Activated naive CD4-positive, alpha-beta T cell treated with Interleukin-2 at 50 U/mL for 16 hours (primary cell): Measurements from ENCODE around the gene NRBF2.
"Not testable (repeated sequence)": the region's sequence is repeated elsewhere in the genome, so short reads cannot be mapped to it uniquely, and the experiment has no call there.

Source experiments
- DNase-seq: peaks from one replicate; pipeline ENCODE4 v3.0.0-alpha.2; 2020

Gene NRBF2

DNA sequence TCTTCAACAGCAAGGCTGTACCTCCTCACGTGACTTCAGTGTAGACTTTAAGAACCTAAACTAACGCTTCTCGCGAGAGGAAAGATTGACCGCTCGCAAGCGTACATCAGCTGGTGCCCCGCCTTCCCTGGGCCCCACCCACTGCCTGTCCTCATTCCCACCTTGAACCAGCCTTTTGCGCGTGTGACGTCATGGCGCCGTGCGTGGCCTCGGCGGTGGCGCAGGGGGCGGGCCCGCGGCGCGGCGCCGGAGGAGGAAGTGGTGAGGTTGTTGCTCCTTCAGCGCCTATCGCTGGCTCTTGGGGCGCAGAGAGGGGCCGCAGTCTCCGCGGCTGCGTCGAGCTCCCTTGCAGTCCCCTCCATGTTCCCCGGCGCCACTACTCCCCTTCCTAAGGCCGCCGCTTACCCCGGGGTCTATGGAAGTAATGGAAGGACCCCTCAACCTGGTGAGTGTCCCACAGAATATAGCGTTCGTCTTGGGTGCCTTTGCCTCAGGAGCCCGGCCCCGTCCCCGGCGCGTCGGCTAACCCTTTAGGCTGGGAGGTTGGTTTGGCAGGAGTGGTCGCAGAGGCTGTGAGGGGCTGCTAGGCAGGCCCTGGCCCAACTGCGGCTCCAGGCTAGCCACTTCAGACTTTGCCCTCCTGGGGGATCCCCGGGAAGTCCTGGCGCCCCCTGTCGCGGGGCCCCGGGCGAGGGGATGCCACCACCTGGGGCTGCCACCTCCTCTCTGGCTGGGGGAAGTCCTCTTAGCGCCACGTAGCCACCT is at the start of gene NRBF2:
Gene NRBF2 (plus strand): TSS at position 273 of the 765 bp plus-strand sequence. CDS start 143 bp downstream, at position 416.
- peak; percentile 96 for DNase-seq

DNA sequence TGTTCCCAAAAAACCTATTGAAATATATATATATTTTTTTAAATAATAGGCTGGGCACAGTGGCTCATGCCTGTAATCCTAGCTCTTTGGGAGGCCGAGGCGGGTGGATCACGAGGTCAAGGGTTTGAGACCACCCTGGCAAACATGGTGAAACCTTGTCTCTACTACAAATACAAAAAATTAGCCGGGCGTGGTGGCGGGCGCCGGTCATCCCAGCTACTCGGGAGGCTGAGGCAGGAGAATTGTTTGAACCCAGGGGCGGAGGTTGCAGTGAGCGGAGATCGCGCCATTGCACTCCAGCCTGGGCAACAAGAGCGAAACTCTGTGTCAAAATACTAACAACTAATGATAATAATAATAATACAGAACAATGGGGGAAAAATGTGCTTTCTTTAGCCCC is 49.7 kb upstream of the NRBF2 start:
- DNase-seq, result not testable (repeated sequence)

DNA sequence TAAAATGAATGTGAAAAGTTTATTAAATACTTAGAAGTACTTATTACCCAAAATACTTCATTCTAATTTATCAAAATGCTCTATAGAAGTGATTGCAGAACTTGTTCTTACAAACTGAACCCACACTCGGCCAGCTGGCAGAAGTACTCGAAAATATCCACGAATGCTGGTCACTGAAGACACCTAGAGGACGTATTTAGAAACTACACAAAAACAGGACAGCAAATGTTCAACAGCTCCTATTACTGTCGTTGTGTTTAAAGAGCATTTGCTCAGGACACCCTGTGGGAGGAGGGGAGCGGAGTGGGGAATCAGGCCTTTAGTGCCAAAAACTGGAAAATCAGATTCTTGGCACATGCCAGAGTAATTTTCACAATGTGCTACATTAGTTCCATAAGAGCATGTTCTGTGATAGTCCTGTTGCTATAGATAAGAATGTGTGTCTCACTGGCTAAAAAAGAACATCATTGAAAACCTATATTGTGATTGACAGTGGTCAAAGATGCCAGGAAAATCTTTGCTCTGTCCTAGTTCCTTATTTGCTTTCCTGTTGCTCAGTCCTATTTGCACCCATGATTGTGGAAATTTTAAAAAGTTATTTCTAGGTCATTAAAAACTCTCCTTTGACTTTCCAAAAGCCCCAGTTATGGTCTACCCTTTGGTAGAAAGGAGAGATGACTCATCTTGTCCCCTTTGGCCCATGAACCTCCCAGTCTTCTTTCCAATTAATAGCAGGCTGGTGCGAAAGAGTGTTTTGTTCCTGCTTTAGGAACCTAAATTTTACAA is 49.0 kb upstream of the NRBF2 start:
- DNase-seq, result peak; percentile 40

DNA sequence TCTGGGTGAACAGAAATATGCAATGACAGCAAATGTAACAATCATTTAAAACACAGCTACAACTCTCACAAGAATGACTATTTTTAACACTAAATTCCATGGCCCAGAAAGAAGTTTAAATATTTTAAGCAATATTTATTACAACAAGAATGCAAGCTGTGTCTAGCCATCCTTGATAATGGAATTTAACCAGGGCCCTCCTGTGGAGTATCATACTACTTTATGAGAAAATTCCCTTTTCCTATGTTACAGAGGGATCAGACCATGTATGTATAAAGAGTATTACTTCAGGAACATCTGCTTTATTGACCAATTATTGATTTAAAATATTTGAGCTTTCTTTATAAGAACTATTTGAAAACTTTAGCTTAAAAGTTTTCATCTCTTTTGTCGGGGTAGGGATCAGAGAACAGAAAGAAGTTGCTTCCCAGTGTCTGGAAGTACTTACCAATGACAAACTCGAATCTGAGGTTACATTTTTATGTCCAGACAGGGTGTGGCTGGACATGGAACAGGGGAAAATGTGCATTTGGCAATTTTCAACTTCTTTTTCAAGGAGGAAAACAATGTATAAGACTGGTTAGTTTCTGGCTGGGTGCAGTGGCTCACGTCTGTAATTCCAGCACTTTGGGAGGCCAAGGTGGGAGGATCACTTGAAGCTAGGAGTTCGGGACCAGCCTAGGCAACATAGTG is 48.3 kb upstream of the NRBF2 start:
- DNase-seq, result no peak

- no peak for DNase-seq
Observed at GRCh38 chr10:63093227-63093626, 39.9 kb upstream of the NRBF2 start.

- no peak for DNase-seq
Observed at GRCh38 chr10:63094405-63094804, 38.7 kb upstream of the NRBF2 start.

- no peak for DNase-seq
Observed at GRCh38 chr10:63094881-63095280, 38.2 kb upstream of the NRBF2 start.

DNA sequence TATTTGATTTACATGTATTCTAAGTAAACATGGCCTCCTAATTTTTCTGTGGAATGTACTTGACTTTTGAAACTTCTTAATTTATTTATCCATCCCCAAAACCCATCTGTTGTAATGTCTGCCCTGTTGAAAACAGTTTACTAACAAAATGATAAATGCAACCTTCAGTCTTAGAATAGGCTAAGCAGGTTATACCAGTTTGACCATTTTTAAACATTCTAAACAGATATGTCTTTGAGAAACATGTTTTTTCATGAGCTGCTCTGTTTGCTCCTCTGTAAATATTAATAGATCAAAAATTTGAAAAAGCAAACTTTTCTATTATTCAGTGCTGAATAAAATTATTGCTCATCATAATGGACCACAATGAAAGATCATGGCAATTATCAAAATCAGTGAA is 33.4 kb upstream of the NRBF2 start:
- no peak for DNase-seq

GRCh38 chr10:63101091-63101490 is 32.0 kb upstream of the NRBF2 start:
- DNase-seq, result not testable (repeated sequence)

GRCh38 chr10:63102279-63102883 is 30.7 kb upstream of the NRBF2 start:
- DNase-seq, result not testable (repeated sequence)

- not testable (repeated sequence) for DNase-seq
Observed at GRCh38 chr10:63103178-63103577, 29.9 kb upstream of the NRBF2 start.

GRCh38 chr10:63103971-63104409 is 29.1 kb upstream of the NRBF2 start:
- peak; percentile 57 for DNase-seq

DNA sequence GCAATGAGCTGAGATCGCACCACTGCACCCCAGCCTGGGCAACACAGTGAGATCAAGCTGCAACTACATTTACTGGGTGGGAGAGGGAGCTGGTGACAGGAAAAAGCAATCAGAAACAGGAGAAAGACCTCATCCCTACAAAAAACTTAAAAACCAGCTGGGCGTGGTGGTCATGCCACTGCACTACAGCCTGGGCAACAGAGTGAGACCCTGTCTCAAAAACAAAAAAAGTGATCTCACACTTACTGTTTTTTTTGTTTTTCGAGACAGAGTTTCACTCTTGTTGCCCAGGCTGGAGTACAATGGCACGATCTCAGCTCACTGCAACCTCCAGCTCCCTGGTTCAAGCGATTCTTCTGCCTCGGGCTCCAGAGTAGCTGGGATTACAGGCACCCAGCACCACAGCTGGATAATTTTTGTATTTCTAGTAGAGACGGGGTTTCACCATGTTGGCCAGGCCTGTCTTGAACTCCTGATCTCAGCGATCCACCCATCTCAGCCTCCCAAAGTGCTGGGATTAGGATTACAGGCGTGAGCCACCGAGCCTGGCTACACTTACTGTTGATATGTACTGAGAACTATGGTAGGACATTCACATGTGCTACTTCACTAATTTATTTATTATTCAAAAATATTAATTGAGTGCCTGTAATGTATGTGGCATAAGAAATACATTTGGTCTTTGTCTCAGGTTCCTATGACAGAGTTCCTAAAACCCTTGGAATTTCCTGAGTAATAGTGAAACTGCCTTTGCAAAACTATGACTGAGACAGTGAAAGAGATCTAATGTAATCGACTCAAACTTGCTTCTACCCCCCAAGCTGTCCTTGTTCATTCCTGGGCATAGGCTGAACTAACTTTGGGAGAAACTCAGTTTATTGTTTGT is 27.7 kb upstream of the NRBF2 start:
- no peak for DNase-seq

GRCh38 chr10:63106111-63106755 is 26.9 kb upstream of the NRBF2 start:
- no peak for DNase-seq

DNA sequence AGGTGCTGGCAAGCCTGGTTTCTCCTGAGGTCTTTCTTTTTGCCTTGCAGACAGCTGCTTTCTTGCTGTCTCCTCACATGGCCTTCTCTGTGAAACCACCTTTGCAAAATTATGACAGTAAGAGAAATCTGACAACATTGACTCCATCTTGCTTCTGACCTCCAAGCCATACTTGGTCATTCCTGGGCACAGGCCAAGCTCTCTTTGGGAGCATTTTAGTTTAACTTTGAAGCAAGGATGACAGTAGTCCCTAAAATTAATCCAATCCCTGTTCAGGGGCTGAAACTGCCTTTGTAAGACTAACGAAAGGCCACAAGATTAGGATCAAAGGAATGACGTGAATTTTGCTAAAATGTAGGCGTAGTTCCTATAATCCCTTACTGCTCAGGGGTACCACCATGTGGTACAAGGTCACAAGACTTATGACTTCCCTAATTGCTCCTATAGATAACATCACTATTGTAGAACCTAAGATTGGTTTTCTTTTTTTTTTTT is 25.1 kb upstream of the NRBF2 start:
- no peak for DNase-seq

- DNase-seq, result no peak
Observed at GRCh38 chr10:63110940-63111339, 22.2 kb upstream of the NRBF2 start.

GRCh38 chr10:63114031-63114814 is 18.9 kb upstream of the NRBF2 start:
- DNase-seq, result no peak

GRCh38 chr10:63115732-63116383 is 17.3 kb upstream of the NRBF2 start:
- no peak for DNase-seq

DNA sequence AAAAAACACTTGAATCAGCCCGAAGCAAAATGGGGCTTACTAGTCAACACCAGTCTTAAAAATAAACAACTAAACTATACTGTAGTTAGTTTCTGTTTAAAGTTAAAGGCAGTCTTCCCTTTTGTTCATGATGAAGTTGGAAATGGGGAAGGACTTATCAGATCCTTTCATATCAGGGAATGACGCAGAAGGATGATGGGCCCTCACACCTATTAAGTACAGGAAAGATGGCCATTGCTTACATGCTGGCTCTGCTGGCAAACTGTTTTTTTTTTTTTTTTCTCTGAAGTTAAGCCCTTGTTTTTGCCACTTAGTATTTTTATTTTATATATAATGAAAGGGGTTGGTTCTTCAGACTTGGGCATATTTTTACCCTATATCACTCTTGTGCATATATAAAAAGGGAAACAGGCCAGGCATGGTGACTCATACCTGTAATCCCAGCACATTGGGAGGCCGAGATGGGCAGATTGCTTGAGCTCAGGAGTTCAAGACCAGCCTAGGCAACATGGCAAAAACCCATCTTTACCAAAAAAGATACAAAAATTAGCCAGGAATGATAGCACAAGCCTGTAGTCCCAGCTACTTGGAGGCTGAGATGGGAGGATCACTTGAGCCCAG is 16.6 kb upstream of the NRBF2 start:
- DNase-seq, result no peak
